Measurements from ENCODE around the gene HOXA9.

DNA sequence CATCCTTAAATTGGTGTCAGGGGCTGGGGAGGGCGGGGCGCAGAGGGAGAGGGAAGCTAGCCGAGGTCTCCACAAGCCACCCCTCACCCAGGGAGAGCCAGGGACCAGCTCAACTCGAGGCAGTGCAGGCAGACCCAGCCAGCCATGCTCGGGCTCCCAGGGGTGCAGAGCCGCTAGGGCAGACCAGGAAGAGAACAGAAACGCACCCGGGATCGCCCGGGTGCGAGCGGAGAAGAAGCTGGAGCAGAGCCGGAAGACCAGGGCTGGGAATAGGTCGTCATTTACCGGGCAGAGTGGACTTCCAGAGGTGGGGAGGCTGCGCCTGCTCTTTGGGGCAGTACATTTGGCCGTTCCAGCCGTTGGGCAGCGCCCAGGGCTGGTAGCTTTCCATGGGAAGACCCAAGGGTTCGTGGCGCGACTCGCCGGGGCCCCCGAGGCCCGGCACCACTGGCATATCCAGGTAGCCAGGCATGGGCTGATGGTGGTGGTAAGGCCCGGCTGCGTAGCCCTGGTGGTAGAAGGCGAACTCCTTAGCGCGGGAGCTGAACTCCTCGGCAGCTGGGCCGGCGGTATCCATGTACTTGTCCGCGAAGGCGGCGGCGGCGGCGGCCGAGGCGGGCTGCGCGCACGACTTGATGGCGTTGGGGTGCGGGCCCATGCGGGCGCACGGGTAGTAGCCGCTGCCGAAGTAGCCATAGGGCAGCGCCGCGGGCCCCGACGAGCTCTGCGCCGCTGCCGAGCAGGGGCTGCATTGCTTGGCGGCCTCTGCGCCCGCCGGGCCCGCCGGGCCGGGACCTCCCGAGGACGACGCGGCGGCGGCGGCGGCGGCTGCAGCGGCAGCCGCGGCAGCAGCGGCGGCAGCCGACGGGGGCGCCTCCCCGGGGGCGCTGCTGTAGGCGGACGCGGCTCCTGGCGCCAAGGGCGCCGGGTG is 33.8 kb upstream of the HOXA9 start:
- TF ChIP-seq, protein P1, sequence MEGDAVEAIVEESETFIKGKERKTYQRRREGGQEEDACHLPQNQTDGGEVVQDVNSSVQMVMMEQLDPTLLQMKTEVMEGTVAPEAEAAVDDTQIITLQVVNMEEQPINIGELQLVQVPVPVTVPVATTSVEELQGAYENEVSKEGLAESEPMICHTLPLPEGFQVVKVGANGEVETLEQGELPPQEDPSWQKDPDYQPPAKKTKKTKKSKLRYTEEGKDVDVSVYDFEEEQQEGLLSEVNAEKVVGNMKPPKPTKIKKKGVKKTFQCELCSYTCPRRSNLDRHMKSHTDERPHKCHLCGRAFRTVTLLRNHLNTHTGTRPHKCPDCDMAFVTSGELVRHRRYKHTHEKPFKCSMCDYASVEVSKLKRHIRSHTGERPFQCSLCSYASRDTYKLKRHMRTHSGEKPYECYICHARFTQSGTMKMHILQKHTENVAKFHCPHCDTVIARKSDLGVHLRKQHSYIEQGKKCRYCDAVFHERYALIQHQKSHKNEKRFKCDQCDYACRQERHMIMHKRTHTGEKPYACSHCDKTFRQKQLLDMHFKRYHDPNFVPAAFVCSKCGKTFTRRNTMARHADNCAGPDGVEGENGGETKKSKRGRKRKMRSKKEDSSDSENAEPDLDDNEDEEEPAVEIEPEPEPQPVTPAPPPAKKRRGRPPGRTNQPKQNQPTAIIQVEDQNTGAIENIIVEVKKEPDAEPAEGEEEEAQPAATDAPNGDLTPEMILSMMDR (IDR thresholded peaks at IDR 0.05): no peak
- no peak for TF ChIP-seq POLR2A (IDR thresholded peaks at IDR 0.05)

All from Peyer's patch (tissue), 4 donors.